ENCODE results near the gene TMEM161A.

TMEM161A gene

DNA sequence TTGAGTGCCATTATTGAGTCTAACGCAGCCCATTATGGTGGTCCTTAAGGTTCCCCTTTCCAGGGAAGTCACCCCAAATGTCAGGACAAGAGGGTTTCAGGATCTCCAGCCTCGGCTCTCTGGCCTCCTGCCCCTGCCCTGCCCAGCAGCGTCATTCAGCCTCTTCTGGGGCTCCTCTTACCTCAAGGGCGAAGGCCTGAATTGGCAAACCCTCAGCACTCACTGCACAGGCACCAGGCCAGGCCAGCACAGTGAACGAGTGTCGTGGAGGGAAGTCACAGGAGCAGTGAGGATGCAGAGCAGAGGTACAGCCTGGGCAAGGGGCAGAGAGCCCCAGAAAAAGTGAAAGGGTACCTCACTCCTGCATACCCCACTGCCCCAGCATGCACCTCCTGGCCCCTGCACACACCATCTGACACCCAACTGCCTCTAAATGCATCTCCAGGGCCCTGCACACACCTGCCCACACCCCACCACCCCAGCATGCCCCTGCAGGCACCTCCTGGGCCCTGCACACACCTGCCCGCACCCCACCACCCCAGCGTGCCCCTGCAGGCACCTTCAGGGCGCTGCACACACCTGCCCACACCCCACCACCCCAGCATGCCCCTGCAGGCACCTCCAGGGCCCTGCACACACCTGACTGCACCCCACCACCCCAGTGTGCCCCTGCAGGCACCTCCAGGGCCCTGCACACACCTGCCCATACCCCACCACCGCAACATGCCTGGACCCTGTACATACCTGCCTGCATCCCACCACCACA, 54.7 kb downstream of the TMEM161A start:
- Histone ChIP-seq H3K36me3 (ENCODE audit: insufficient read depth, low read length) (no peaks in the 10 kb centered on the region), H3K4me3 (ENCODE audit: low read depth in 1 of 2, low read length in 2 of 2) (no peak overlapping the region), H3K27me3 (ENCODE audit: control insufficient read depth in 1 of 2, insufficient read depth in 2 of 2, low read length in 2 of 2) (no peaks in the 10 kb centered on the region), H3K9me3 (ENCODE audit: low read length) (no peaks in the 10 kb centered on the region), H3K4me1 (ENCODE audit: insufficient read depth, low read length) (no peaks in the 10 kb centered on the region), H3K9ac (ENCODE audit: low read length) (no peak overlapping the region), H3K27ac (ENCODE audit: low read depth, low read length) (no peak overlapping the region)

GRCh38 chr19:19081642-19082151, 56.6 kb downstream of the TMEM161A start:
- no peaks in the 10 kb centered on the region for H3K27me3 ChIP-seq (ENCODE audit: control insufficient read depth in 1 of 2, insufficient read depth in 2 of 2, low read length in 2 of 2)
- H3K9ac ChIP-seq (ENCODE audit: low read length): no peak overlapping the region
- no peaks in the 10 kb centered on the region for H3K4me1 ChIP-seq (ENCODE audit: insufficient read depth, low read length)
- H3K36me3 ChIP-seq (ENCODE audit: insufficient read depth, low read length): no peaks in the 10 kb centered on the region
- no peaks in the 10 kb centered on the region for H3K9me3 ChIP-seq (ENCODE audit: low read length)
- no peak overlapping the region for H3K27ac ChIP-seq (ENCODE audit: low read depth, low read length)
- H3K4me3 ChIP-seq (ENCODE audit: low read depth in 1 of 2, low read length in 2 of 2): no peak overlapping the region

- H3K9me3 ChIP-seq (ENCODE audit: low read length): no peaks in the 10 kb centered on the region
- no peaks in the 10 kb centered on the region for H3K4me1 ChIP-seq (ENCODE audit: insufficient read depth, low read length)
- no peak overlapping the region for H3K4me3 ChIP-seq (ENCODE audit: low read depth in 1 of 2, low read length in 2 of 2)
- no peak overlapping the region for H3K27ac ChIP-seq (ENCODE audit: low read depth, low read length)
- H3K27me3 ChIP-seq (ENCODE audit: control insufficient read depth in 1 of 2, insufficient read depth in 2 of 2, low read length in 2 of 2): no peaks in the 10 kb centered on the region
- H3K36me3 ChIP-seq (ENCODE audit: insufficient read depth, low read length): no peaks in the 10 kb centered on the region
- no peak overlapping the region for H3K9ac ChIP-seq (ENCODE audit: low read length)
These were observed 58.7 kb downstream of the TMEM161A start for GRCh38 chr19:19079571-19079970.

DNA sequence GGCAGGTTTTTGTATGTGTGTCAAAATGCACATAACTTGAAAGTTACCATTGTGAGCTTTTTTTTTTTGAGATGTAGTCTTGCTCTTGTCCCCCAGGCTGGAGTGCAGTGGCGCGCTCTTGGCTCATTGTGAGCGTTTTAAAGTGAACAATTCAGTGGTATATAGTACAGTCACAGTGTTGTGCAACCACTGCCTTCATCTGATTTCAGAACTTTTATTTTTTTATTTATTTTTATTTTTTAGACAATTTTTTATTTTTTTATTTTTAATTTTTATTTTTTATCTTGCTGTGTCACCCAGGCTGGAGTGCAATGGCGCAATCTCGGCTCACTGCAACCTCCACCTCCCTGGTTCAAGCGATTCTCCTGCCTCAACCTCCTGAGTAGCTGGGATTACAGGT, 59.5 kb downstream of the TMEM161A start:
- H3K4me1 ChIP-seq (ENCODE audit: insufficient read depth, low read length): no peaks in the 10 kb centered on the region
- no peaks in the 10 kb centered on the region for H3K27me3 ChIP-seq (ENCODE audit: control insufficient read depth in 1 of 2, insufficient read depth in 2 of 2, low read length in 2 of 2)
- H3K36me3 ChIP-seq (ENCODE audit: insufficient read depth, low read length): no peaks in the 10 kb centered on the region
- no peaks in the 10 kb centered on the region for H3K9me3 ChIP-seq (ENCODE audit: low read length)
- H3K4me3 ChIP-seq (ENCODE audit: low read depth in 1 of 2, low read length in 2 of 2): no peak overlapping the region
- no peak overlapping the region for H3K9ac ChIP-seq (ENCODE audit: low read length)
- no peak overlapping the region for H3K27ac ChIP-seq (ENCODE audit: low read depth, low read length)

DNA sequence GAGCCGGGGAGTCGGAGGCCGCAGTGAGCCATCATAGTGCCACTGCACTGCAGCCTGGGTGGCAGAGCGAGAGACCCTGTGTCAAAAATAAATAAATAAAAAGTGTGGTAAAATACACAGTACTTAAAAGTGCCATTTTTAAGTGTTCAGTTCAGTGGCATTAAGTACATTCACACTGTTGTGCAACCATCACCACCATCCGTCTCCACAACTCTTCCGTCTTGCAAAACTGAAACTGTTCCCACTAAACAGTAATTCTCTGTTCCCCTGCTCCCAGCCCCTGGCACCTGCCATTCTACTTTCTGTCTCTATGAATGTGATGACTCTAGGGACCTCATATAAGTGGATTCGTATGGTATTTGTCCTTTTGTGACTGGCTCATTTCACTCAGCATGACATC, 61.2 kb downstream of the TMEM161A start:
- no peaks in the 10 kb centered on the region for H3K27me3 ChIP-seq (ENCODE audit: control insufficient read depth in 1 of 2, insufficient read depth in 2 of 2, low read length in 2 of 2)
- H3K27ac ChIP-seq (ENCODE audit: low read depth, low read length): no peak overlapping the region
- H3K36me3 ChIP-seq (ENCODE audit: insufficient read depth, low read length): no peaks in the 10 kb centered on the region
- no peak overlapping the region for H3K4me3 ChIP-seq (ENCODE audit: low read depth in 1 of 2, low read length in 2 of 2)
- H3K4me1 ChIP-seq (ENCODE audit: insufficient read depth, low read length): no peaks in the 10 kb centered on the region
- H3K9me3 ChIP-seq (ENCODE audit: low read length): no peaks in the 10 kb centered on the region
- no peak overlapping the region for H3K9ac ChIP-seq (ENCODE audit: low read length)

- Histone ChIP-seq H3K27me3 (ENCODE audit: control insufficient read depth in 1 of 2, insufficient read depth in 2 of 2, low read length in 2 of 2) (no peaks in the 10 kb centered on the region), H3K9ac (ENCODE audit: low read length) (no peak overlapping the region), H3K36me3 (ENCODE audit: insufficient read depth, low read length) (no peaks in the 10 kb centered on the region), H3K9me3 (ENCODE audit: low read length) (no peaks in the 10 kb centered on the region), H3K4me1 (ENCODE audit: insufficient read depth, low read length) (no peaks in the 10 kb centered on the region), H3K27ac (ENCODE audit: low read depth, low read length) (no peak overlapping the region), H3K4me3 (ENCODE audit: low read depth in 1 of 2, low read length in 2 of 2) (no peak overlapping the region)
These were observed 61.8 kb downstream of the TMEM161A start for GRCh38 chr19:19076476-19076875.

DNA sequence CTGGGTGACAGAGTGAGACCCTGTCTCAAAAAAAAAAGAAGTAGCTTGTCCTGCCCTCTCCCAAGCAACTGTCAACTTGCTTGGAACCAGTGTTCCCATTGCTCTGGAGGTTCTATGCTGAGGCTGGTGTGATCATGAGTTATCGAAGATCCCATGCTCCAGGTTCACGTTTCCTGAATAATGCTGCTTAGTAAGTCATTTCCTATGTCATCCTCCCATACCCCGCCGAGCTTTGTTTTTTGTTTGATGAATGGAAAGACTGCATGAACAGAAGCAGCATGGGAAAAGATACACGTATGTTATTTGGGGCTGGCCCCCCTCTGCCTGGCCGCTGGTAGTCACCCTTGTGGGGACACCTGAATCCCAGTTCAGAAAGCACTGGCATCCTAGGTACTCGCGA, 63.2 kb downstream of the TMEM161A start:
- H3K36me3 ChIP-seq (ENCODE audit: insufficient read depth, low read length): no peaks in the 10 kb centered on the region

GRCh38 chr19:19074196-19074882, 63.9 kb downstream of the TMEM161A start:
- Histone ChIP-seq H3K9ac (ENCODE audit: low read length) (no peak overlapping the region), H3K4me3 (ENCODE audit: low read depth in 1 of 2, low read length in 2 of 2) (no peak overlapping the region), H3K36me3 (ENCODE audit: insufficient read depth, low read length) (no peaks in the 10 kb centered on the region), H3K27ac (ENCODE audit: low read depth, low read length) (no peak overlapping the region), H3K27me3 (ENCODE audit: control insufficient read depth in 1 of 2, insufficient read depth in 2 of 2, low read length in 2 of 2) (no peaks in the 10 kb centered on the region), H3K9me3 (ENCODE audit: low read length) (no peaks in the 10 kb centered on the region), H3K4me1 (ENCODE audit: insufficient read depth, low read length) (peaks cover under 1% of the 10 kb centered on the region)

More for the DNA sequence above, 63.2 kb downstream of the TMEM161A start:
- H3K27ac ChIP-seq (ENCODE audit: low read depth, low read length): no peak overlapping the region
- H3K9ac ChIP-seq (ENCODE audit: low read length): no peak overlapping the region
- H3K9me3 ChIP-seq (ENCODE audit: low read length): no peaks in the 10 kb centered on the region
- H3K27me3 ChIP-seq (ENCODE audit: control insufficient read depth in 1 of 2, insufficient read depth in 2 of 2, low read length in 2 of 2): no peaks in the 10 kb centered on the region
- no peaks in the 10 kb centered on the region for H3K4me1 ChIP-seq (ENCODE audit: insufficient read depth, low read length)
- H3K4me3 ChIP-seq (ENCODE audit: low read depth in 1 of 2, low read length in 2 of 2): no peak overlapping the region

GRCh38 chr19:19071897-19072296, 66.4 kb downstream of the TMEM161A start:
- no peaks in the 10 kb centered on the region for H3K36me3 ChIP-seq (ENCODE audit: insufficient read depth, low read length)
- H3K9me3 ChIP-seq (ENCODE audit: low read length): no peaks in the 10 kb centered on the region
- no peak overlapping the region for H3K9ac ChIP-seq (ENCODE audit: low read length)
- no peak overlapping the region for H3K4me3 ChIP-seq (ENCODE audit: low read depth in 1 of 2, low read length in 2 of 2)
- no peaks in the 10 kb centered on the region for H3K27me3 ChIP-seq (ENCODE audit: control insufficient read depth in 1 of 2, insufficient read depth in 2 of 2, low read length in 2 of 2)
- H3K27ac ChIP-seq (ENCODE audit: low read depth, low read length): no peak overlapping the region
- peaks cover 5% of the 10 kb centered on the region for H3K4me1 ChIP-seq (ENCODE audit: insufficient read depth, low read length)

All from muscle layer of colon (tissue), 2 donors.